HCT116 (cell line): ENCODE data around the gene SGSH.

Experiments
- EZH2 ChIP-seq: fragments of 200-600 bp; sonication (generic); IDR thresholded peaks from 2 replicates; pipeline ENCODE4 v1.6.1; 2017; ENCODE audit warnings: antibody characterized with exemption, mixed run types
- FOSL1 ChIP-seq: IDR thresholded peaks from 2 replicates; pipeline ENCODE4 v1.6.1; 2012; ENCODE audit warnings: low read depth
- POLR2A ChIP-seq: IDR thresholded peaks from 2 replicates; pipeline ENCODE4 v1.7.0; 2011; ENCODE audit warnings: borderline replicate concordance; ENCODE audit not compliant: insufficient read depth, insufficient read length; ENCODE audit errors: extremely low read depth
- YY1 ChIP-seq: IDR thresholded peaks from 2 replicates; pipeline ENCODE4 v1.6.1; 2011; ENCODE audit warnings: low read length, low read depth, moderate library complexity, mild to moderate bottlenecking; ENCODE audit not compliant: insufficient replicate concordance; ENCODE audit errors: extremely low read depth
- ZBTB33 ChIP-seq: IDR thresholded peaks from 2 replicates; pipeline ENCODE4 v1.6.1; 2011; ENCODE audit warnings: mild to moderate bottlenecking, low read length, moderate library complexity; ENCODE audit not compliant: insufficient replicate concordance; ENCODE audit errors: extremely low read depth
- ZNF274 ChIP-seq: fragments of 200-500 bp; sonication (Bioruptor generic); IDR thresholded peaks from 2 replicates; pipeline ENCODE4 v1.6.1; 2014; ENCODE audit warnings: mild to moderate bottlenecking, low read depth, low read length, inconsistent platforms
- TF ChIP-seq, protein P1 (sequence below), 3 experiments: fragments of 200-600 bp in 1 of 3; sonication (generic) in 1 of 3; IDR thresholded peaks in 2 of 3; conservative IDR thresholded peaks in 1 of 3; 2 replicates each; pipeline ENCODE4 v1.5.1; 2012 to 2017; ENCODE audit warnings: low read depth in 2 of 3, low read length in 2 of 3, antibody characterized with exemption in 1 of 3, borderline replicate concordance in 1 of 3, control low read depth in 1 of 3, mild to moderate bottlenecking in 1 of 3, mixed read lengths in 1 of 3, mixed run types in 1 of 3, moderate library complexity in 1 of 3; ENCODE audit not compliant: insufficient read depth in 1 of 3

- TF ChIP-seq FOSL1: no peak
- TF ChIP-seq, protein P1, sequence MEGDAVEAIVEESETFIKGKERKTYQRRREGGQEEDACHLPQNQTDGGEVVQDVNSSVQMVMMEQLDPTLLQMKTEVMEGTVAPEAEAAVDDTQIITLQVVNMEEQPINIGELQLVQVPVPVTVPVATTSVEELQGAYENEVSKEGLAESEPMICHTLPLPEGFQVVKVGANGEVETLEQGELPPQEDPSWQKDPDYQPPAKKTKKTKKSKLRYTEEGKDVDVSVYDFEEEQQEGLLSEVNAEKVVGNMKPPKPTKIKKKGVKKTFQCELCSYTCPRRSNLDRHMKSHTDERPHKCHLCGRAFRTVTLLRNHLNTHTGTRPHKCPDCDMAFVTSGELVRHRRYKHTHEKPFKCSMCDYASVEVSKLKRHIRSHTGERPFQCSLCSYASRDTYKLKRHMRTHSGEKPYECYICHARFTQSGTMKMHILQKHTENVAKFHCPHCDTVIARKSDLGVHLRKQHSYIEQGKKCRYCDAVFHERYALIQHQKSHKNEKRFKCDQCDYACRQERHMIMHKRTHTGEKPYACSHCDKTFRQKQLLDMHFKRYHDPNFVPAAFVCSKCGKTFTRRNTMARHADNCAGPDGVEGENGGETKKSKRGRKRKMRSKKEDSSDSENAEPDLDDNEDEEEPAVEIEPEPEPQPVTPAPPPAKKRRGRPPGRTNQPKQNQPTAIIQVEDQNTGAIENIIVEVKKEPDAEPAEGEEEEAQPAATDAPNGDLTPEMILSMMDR (IDR thresholded peaks at IDR 0.05 in 2 of 3, conservative IDR thresholded peaks at IDR 0.05 in 1 of 3; ENCODE audit: borderline replicate concordance in 1 of 3, insufficient read depth in 1 of 3, low read depth in 2 of 3, low read length in 2 of 3): no peak
- TF ChIP-seq YY1: no peak
- TF ChIP-seq ZBTB33: no peak
- TF ChIP-seq EZH2: no peak
- no peak for TF ChIP-seq POLR2A
- TF ChIP-seq ZNF274: no peak
Observed at GRCh38 chr17:80214012-80214877, 5.9 kb downstream of the SGSH start.
